Mesendoderm (in vitro differentiated cells): ENCODE results near the gene RAD23A.

Experiments
- DNase-seq: peaks from one replicate; pipeline ENCODE4 v3.0.0; 2013
- H2AK5ac ChIP-seq: 2 replicates; pipeline ENCODE4 v1.6.1; 2013; ENCODE audit warnings: low read length, inconsistent platforms
- H2BK120ac ChIP-seq: 2 replicates; pipeline ENCODE4 v1.6.1; 2013; ENCODE audit warnings: low read depth, mild to moderate bottlenecking, low read length, moderate library complexity, mixed read lengths
- H2BK15ac ChIP-seq: replicated peaks from 2 replicates; pipeline ENCODE4 v1.6.1; 2013; ENCODE audit warnings: low read depth, mild to moderate bottlenecking, moderate library complexity
- H2BK5ac ChIP-seq: 2 replicates; pipeline ENCODE4 v1.6.1; 2013; ENCODE audit warnings: low read length, inconsistent platforms
- H3K18ac ChIP-seq: 2 replicates; pipeline ENCODE4 v1.6.1; 2013; ENCODE audit warnings: mild to moderate bottlenecking, low read length, mixed read lengths
- H3K23ac ChIP-seq: one replicate; pipeline ENCODE4 v1.6.1; 2013; ENCODE audit warnings: low read length
- H3K27ac ChIP-seq: 2 replicates; pipeline ENCODE4 v1.5.1; 2013; ENCODE audit warnings: low read depth, mild to moderate bottlenecking, inconsistent platforms, low read length, moderate library complexity
- H3K27me3 ChIP-seq: 2 replicates; pipeline ENCODE4 v1.6.1; 2013; ENCODE audit warnings: low read length, control low read depth, mild to moderate bottlenecking, inconsistent platforms; ENCODE audit not compliant: insufficient read depth, poor library complexity
- H3K36me3 ChIP-seq: 2 replicates; pipeline ENCODE4 v1.6.1; 2013; ENCODE audit warnings: low read length, inconsistent platforms; ENCODE audit not compliant: control insufficient read depth, insufficient read depth
- H3K4ac ChIP-seq: one replicate; pipeline ENCODE4 v1.6.1; 2013; ENCODE audit warnings: low read depth, mild to moderate bottlenecking, low read length, moderate library complexity
- H3K4me1 ChIP-seq: 2 replicates; pipeline ENCODE4 v1.6.1; 2013; ENCODE audit warnings: low read depth, low read length, inconsistent platforms; ENCODE audit not compliant: control insufficient read depth
- H3K4me2 ChIP-seq: 2 replicates; pipeline ENCODE4 v1.6.1; 2013; ENCODE audit warnings: low read length
- H3K4me3 ChIP-seq: 2 replicates; pipeline ENCODE4 v1.5.1; 2013; ENCODE audit warnings: mild to moderate bottlenecking, low read length
- H3K56ac ChIP-seq: one replicate; pipeline ENCODE4 v1.6.1; 2013; ENCODE audit warnings: low read length
- H3K79me1 ChIP-seq: 2 replicates; pipeline ENCODE4 v1.6.1; 2013; ENCODE audit warnings: low read length, inconsistent platforms
- H3K79me2 ChIP-seq: 2 replicates; pipeline ENCODE4 v1.6.1; 2013; ENCODE audit warnings: mild to moderate bottlenecking, low read length; ENCODE audit not compliant: control insufficient read depth, insufficient read depth
- H3K9ac ChIP-seq: 2 replicates; pipeline ENCODE4 v1.6.1; 2013; ENCODE audit warnings: low read length, inconsistent platforms
- H4K5ac ChIP-seq: one replicate; pipeline ENCODE4 v1.6.1; 2013; ENCODE audit warnings: low read length
- H4K8ac ChIP-seq: one replicate; pipeline ENCODE4 v1.6.1; 2013; ENCODE audit warnings: low read depth, mild to moderate bottlenecking, control low read depth, low read length, moderate library complexity
- WGBS: extraction: QIAGEN DNeasy Blood & Tissue Kit; methylation state at CpG from one replicate; pipeline ENCODE4 v1.1.7; 2013; ENCODE audit warnings: low lambda C conversion rate, missing lambda C conversion rate; ENCODE audit not compliant: insufficient coverage; ENCODE audit errors: extremely low coverage; 5-methylcytosine and 5-hydroxymethylcytosine counted together

Gene RAD23A

DNA sequence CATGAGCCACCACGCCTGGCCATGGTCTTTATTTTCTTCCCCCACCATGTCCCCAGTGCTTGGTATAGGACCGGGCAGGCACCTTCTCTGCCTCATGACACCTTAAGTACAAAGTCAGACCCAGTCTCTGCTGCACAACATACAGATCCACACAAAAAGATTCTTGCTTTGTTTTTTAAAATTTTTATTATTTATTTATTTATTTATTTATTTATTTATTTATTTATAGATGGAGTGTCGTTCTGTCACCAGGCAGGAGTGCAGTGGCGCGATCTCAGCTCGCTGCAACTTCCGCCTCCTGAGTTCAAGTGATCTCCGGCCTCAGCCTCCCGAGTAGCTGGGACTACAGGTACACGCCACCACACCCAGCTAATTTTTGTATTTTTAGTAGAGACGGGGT is 47.1 kb downstream of the RAD23A start:
- Histone ChIP-seq H2BK5ac (no peak overlapping the region), H3K56ac (no peak overlapping the region), H3K18ac (no peak overlapping the region), H4K8ac (no peak overlapping the region), H3K4ac (no peak overlapping the region), H4K5ac (no peak overlapping the region), H3K27ac (no peak overlapping the region), H3K27me3 (peaks cover 28% of the 10 kb centered on the region), H3K79me1 (no peaks in the 10 kb centered on the region), H3K4me3 (no peak overlapping the region), H3K4me1 (no peaks in the 10 kb centered on the region), H2BK15ac (no peak overlapping the region), H3K9ac (no peak overlapping the region), H3K79me2 (no peaks in the 10 kb centered on the region), H2BK120ac (no peak overlapping the region), H3K4me2 (no peak overlapping the region), H2AK5ac (no peak overlapping the region), H3K36me3 (no peaks in the 10 kb centered on the region), H3K23ac (no peak overlapping the region)
- DNase-seq, result no peak
- WGBS, result no CpG with 5 or more reads among the region's 11 CpGs

DNA sequence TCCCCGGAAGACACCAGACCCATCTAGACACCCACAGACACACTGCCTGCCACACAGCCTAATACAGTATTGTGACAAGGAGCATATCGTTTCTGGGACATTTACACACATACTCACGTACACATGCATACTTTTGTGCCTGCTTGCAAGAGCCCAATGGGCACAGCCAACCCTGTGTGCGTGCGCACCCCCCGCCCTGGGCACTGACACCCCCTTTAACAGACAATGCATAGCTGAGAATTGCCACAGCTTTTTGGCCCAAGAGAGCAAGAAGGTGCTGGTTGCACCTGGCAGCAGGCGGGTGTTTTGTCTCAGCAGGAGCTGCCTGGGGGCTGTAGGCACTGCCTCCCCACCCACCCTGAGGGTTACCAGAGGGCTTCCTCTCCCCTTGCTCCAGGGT is 47.9 kb downstream of the RAD23A start:
- no peak overlapping the region for H2BK15ac ChIP-seq
- H3K56ac ChIP-seq, result no peak overlapping the region
- no peak overlapping the region for H2BK5ac ChIP-seq
- H3K23ac ChIP-seq, result no peak overlapping the region
- no peak overlapping the region for H3K4me2 ChIP-seq
- H3K27ac ChIP-seq, result no peak overlapping the region
- no peak for DNase-seq
- no peak overlapping the region for H4K8ac ChIP-seq
- no peaks in the 10 kb centered on the region for H3K36me3 ChIP-seq
- no CpG with 5 or more reads among the region's 7 CpGs for WGBS
- H2BK120ac ChIP-seq, result no peak overlapping the region
- H3K79me1 ChIP-seq, result no peaks in the 10 kb centered on the region
- no peak overlapping the region for H2AK5ac ChIP-seq
- H3K9ac ChIP-seq, result no peak overlapping the region
- H3K4me1 ChIP-seq, result no peaks in the 10 kb centered on the region
- H3K18ac ChIP-seq, result no peak overlapping the region
- H3K79me2 ChIP-seq, result no peaks in the 10 kb centered on the region
- peaks cover 33% of the 10 kb centered on the region for H3K27me3 ChIP-seq
- H4K5ac ChIP-seq, result no peak overlapping the region
- H3K4ac ChIP-seq, result no peak overlapping the region
- no peak overlapping the region for H3K4me3 ChIP-seq

DNA sequence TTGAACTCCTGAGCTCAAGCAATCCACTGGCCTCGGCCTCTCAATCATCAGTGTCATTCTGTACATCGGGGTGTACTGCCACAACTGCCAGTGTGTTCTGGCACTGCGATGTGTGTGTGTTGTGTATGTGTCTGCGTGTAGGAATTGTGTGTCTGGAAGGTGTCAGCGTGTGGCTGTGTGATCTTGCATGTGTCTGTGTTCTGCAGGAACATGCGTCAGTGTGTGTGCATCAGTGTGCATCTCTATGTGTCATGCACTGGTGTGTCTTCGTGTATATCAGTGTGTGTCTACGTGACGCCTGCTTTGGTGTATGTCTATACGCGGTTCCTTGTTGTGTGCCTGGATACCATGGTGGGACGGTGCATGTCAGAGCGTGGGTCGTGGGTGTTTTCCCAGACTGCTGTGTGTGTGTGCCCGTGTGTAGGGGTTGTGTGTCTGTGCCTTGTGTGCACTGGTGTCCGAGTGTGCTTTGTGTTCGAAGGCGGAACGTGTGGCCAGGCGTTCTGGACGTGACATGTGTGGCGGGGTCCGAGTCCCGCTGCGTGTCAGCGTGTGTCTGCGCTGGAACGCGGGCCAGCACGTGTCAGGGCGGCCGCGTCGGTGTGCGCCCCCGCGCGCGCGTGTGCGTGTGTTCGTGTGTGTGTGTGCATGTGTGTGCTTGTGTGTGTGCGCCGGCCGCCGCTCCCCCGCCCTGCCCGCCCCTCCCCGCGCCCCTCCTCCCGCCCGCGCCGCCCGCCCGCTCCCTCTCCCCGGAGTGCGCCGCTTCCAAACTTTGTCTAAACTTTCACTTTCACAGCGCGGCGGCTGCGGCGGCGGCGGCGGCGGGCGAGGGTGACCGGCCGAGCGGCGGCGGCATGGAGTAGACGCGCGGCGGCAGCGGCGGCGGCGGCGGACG is 49.3 kb downstream of the RAD23A start, which contains the start of gene NFIX:
TSS of gene NFIX (plus strand) at position 775 of the 895 bp plus-strand sequence. CDS start 363 bp downstream, outside the sequence.
- DNase-seq, result no peak

DNA sequence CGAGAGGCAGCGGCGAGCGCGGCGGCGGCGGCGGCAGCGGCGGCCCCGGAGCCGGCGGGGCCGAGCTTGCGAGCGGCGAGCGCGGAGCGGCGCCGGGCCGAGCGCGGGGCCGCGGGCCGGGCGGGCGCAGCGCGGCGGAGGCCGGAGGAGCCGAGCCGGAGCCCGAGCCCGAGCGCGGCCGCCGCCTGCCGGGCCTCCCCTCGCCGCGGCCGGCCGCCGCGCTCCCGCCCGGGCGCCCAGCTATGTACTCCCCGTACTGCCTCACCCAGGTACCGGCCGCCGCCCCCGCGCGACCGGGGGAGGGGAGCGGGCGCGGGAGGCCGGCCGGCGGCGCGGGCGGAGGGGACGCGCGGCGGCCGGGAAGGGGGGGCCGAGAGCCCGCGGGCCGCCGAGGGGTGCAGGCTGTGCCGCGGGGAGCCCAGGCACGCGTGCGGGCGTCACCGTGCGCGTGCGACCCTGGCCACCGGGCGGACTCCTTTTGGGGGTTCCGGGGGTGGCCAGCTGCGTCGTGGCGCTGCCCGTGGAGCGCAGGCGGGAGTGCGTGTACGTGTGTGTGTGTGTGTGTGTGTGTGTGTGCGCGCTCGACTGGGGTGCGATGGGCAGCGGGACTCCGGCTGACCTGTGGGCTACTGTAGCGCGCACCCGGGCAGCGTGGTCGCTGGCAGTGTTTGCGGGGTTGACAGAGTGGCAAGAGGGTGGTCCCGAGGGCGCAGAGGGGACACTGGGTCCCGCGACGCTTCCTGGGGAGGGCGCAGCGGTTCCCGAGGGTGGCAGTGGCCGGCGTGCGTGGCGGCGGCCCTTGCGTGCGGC is 50.1 kb downstream of the RAD23A start:
- no peaks in the 10 kb centered on the region for H3K4me1 ChIP-seq
- no peak overlapping the region for H4K8ac ChIP-seq
- H3K4ac ChIP-seq, result no peak overlapping the region
- no peak for DNase-seq
- no peak overlapping the region for H3K9ac ChIP-seq
- H4K5ac ChIP-seq, result no peak overlapping the region
- no peak overlapping the region for H3K18ac ChIP-seq
- H3K27ac ChIP-seq, result no peak overlapping the region
- H3K36me3 ChIP-seq, result no peaks in the 10 kb centered on the region
- H3K79me1 ChIP-seq, result no peaks in the 10 kb centered on the region
- no peak overlapping the region for H2BK120ac ChIP-seq
- no peak overlapping the region for H2AK5ac ChIP-seq
- no peak overlapping the region for H3K4me2 ChIP-seq
- H2BK15ac ChIP-seq, result no peak overlapping the region
- H3K23ac ChIP-seq, result no peak overlapping the region
- no peak overlapping the region for H2BK5ac ChIP-seq
- peaks cover 36% of the 10 kb centered on the region for H3K27me3 ChIP-seq
- no peaks in the 10 kb centered on the region for H3K79me2 ChIP-seq
- WGBS, result no CpG with 5 or more reads among the region's 129 CpGs
- H3K4me3 ChIP-seq, result no peak overlapping the region
- no peak overlapping the region for H3K56ac ChIP-seq

More for the DNA sequence above, 49.3 kb downstream of the RAD23A start, which contains the start of gene NFIX:
- Histone ChIP-seq H3K4me2 (no peak within 1 kb of the TSS), H3K4me3 (no peak within 1 kb of the TSS), H3K36me3 (no peaks in the 10 kb centered on the region), H3K79me2 (no peaks in the 10 kb centered on the region), H3K23ac (peak within 1 kb of the TSS; percentile 92), H3K4ac (no peak within 1 kb of the TSS), H3K56ac (peak within 1 kb of the TSS; percentile 10), H2AK5ac (no peak within 1 kb of the TSS), H3K27me3 (peaks cover 36% of the 10 kb centered on the region), H4K8ac (no peak within 1 kb of the TSS), H3K79me1 (no peaks in the 10 kb centered on the region), H3K27ac (no peak within 1 kb of the TSS), H3K4me1 (no peaks in the 10 kb centered on the region), H2BK15ac (no peak within 1 kb of the TSS), H2BK5ac (no peak within 1 kb of the TSS), H3K9ac (no peak within 1 kb of the TSS), H2BK120ac (no peak within 1 kb of the TSS), H4K5ac (no peak within 1 kb of the TSS), H3K18ac (no peak within 1 kb of the TSS)
- no CpG with 5 or more reads among the region's 84 CpGs for WGBS

DNA sequence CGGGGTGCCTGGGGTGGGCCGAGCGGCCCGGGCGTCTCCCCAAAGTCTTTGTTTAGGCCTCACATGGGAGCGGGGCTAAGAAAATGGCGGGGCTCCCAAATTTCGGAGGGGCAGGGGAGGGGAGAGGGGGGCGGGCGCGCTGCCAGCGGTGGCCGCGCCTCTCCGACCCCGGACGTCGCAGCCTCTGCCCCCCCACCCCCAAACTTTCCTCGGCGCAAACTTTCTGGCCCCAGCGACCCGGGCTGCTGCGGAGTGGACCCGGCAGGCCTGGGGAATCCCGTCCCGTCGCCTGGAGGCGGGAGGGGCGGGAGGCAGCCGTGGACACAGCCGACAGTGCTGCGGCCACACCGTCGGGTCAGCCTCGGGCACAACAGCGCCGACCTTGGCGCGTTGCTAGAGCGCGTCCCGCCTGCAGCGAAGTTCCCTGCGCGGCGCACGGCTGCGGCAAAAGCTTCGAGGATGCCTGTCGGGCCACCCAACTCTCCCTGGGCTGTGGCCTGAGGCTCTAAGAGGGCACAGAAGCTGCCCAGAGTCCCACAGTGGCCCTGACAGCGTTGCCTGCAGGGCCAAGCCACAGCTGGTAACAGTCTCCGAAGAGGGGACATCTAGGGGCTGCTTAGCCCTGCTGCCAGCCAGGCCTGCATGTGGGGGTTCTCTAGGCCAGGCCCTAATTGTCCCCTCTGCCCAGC is 50.9 kb downstream of the RAD23A start:
- no peak overlapping the region for H3K4me2 ChIP-seq
- H3K56ac ChIP-seq, result no peak overlapping the region
- no peak overlapping the region for H3K18ac ChIP-seq
- no peaks in the 10 kb centered on the region for H3K79me1 ChIP-seq
- no peak overlapping the region for H4K8ac ChIP-seq
- WGBS, result no CpG with 5 or more reads among the region's 52 CpGs
- H3K4me3 ChIP-seq, result no peak overlapping the region
- no peaks in the 10 kb centered on the region for H3K79me2 ChIP-seq
- no peak overlapping the region for H2BK5ac ChIP-seq
- H3K36me3 ChIP-seq, result no peaks in the 10 kb centered on the region
- no peak overlapping the region for H3K9ac ChIP-seq
- no peak overlapping the region for H3K27ac ChIP-seq
- H4K5ac ChIP-seq, result no peak overlapping the region
- no peak overlapping the region for H3K23ac ChIP-seq
- H2BK120ac ChIP-seq, result no peak overlapping the region
- DNase-seq, result peak; percentile 33
- no peak overlapping the region for H2BK15ac ChIP-seq
- no peak overlapping the region for H2AK5ac ChIP-seq
- peaks cover 36% of the 10 kb centered on the region for H3K27me3 ChIP-seq
- H3K4me1 ChIP-seq, result no peaks in the 10 kb centered on the region
- H3K4ac ChIP-seq, result no peak overlapping the region
